ENCODE data around the gene RSPH6A.

- no peak for TF ChIP-seq CTCF (IDR thresholded peaks at IDR 0.05)
- no peak for TF ChIP-seq GABPB1 (CRISPR knock-in tag; IDR thresholded peaks at IDR 0.05)
- TF ChIP-seq, protein P1, sequence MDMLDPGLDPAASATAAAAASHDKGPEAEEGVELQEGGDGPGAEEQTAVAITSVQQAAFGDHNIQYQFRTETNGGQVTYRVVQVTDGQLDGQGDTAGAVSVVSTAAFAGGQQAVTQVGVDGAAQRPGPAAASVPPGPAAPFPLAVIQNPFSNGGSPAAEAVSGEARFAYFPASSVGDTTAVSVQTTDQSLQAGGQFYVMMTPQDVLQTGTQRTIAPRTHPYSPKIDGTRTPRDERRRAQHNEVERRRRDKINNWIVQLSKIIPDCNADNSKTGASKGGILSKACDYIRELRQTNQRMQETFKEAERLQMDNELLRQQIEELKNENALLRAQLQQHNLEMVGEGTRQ (CRISPR knock-in tag; IDR thresholded peaks at IDR 0.05), result no peak
- no peak for TF ChIP-seq ESRRA (CRISPR knock-in tag; IDR thresholded peaks at IDR 0.05; ENCODE audit: borderline replicate concordance)
- no peak for TF ChIP-seq USF1 (CRISPR knock-in tag; IDR thresholded peaks at IDR 0.05)
- TF ChIP-seq CREM (CRISPR knock-in tag; IDR thresholded peaks at IDR 0.05), result no peak
- no peak for TF ChIP-seq SP1 (CRISPR knock-in tag; conservative IDR thresholded peaks at IDR 0.05)
- TF ChIP-seq E2F1 (CRISPR knock-in tag; IDR thresholded peaks at IDR 0.05), result no peak
- no peak for TF ChIP-seq FOXP4 (CRISPR knock-in tag; IDR thresholded peaks at IDR 0.05)
- TF ChIP-seq MXD4 (CRISPR knock-in tag; IDR thresholded peaks at IDR 0.05; ENCODE audit: borderline replicate concordance), result no peak
- TF ChIP-seq ZNF425 (CRISPR knock-in tag; conservative IDR thresholded peaks at IDR 0.05), result no peak
- no peak for TF ChIP-seq ARID4B (CRISPR knock-in tag; IDR thresholded peaks at IDR 0.05; ENCODE audit: borderline replicate concordance)
- TF ChIP-seq SMAD4 (CRISPR knock-in tag; IDR thresholded peaks at IDR 0.05), result no peak
Observed at GRCh38 chr19:45765702-45766295, 49.3 kb downstream of the RSPH6A start.

Data from WTC11 (cell line).